ENCODE data around the gene TGFBR2.

DNA sequence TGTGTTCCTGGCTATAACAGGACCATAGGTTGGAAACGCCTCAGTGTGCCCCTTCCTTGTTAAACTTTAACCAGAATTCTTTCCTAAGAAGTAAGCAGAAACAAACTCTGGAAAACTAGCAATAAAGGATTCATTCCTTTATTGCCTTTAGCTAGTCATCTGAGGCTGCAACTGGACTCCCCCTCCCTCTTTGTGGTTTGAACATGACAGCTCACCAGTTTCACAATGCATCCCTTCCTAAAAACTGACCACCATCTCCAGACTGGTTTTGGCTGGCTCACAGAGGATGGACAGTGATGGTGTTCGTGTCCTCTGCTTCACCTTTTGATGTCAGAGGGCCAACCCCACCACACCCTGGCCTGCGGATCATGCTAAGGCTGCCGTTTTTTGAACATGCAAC, 27.9 kb upstream of the TGFBR2 start:
- no peak for TF ChIP-seq POLR2A (IDR thresholded peaks at IDR 0.05)
- TF ChIP-seq, protein P1, sequence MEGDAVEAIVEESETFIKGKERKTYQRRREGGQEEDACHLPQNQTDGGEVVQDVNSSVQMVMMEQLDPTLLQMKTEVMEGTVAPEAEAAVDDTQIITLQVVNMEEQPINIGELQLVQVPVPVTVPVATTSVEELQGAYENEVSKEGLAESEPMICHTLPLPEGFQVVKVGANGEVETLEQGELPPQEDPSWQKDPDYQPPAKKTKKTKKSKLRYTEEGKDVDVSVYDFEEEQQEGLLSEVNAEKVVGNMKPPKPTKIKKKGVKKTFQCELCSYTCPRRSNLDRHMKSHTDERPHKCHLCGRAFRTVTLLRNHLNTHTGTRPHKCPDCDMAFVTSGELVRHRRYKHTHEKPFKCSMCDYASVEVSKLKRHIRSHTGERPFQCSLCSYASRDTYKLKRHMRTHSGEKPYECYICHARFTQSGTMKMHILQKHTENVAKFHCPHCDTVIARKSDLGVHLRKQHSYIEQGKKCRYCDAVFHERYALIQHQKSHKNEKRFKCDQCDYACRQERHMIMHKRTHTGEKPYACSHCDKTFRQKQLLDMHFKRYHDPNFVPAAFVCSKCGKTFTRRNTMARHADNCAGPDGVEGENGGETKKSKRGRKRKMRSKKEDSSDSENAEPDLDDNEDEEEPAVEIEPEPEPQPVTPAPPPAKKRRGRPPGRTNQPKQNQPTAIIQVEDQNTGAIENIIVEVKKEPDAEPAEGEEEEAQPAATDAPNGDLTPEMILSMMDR (IDR thresholded peaks at IDR 0.05) = no peak
